PC-9 (cell line): Measurements from ENCODE around the gene ABCG4. TPM values are rescaled to one million over a fixed set of nuclear protein-coding genes. Genes with fewer than 3 reads are reported as not detected.
"Not testable (repeated sequence)": the region's sequence is repeated elsewhere in the genome, so short reads cannot be mapped to it uniquely, and the experiment has no call there.

Experiments used
- BruUV-seq: library from RNA; stranded (reverse); fragments of 400-500 nt; replicated peaks from 2 replicates; lab custom pipeline; 2021; lab: Mats Ljungman, UMichigan
- CTCF ChIA-PET: fragments of 300-600 bp; sonication (Branson Sonifier 250); formaldehyde crosslinking; loops from one replicate; lab custom pipeline; 2022; ENCODE audit warnings: antibody characterized with exemption; lab: Charles Lee
- POLR2A ChIA-PET: fragments of 300-600 bp; sonication (Branson Sonifier 250); formaldehyde crosslinking; loops from one replicate; lab custom pipeline; 2022; ENCODE audit warnings: antibody characterized with exemption; ENCODE audit not compliant: unreplicated experiment; lab: Charles Lee
- DNase-seq, 2 experiments: peaks; one replicate each; pipeline versions ENCODE4 v3.0.0 to v3.0.0-alpha.2; 2015 to 2022; ENCODE audit warnings: mixed read lengths in 1 of 2
- H2AFZ ChIP-seq: fragments of 200-600 bp; sonication (generic); 2 replicates; pipeline ENCODE4 v1.8.1; 2017; ENCODE audit warnings: antibody characterized with exemption
- H3F3A ChIP-seq: fragments of 200-600 bp; sonication (generic); 2 replicates; pipeline ENCODE4 v1.8.1; 2017; ENCODE audit warnings: antibody characterized with exemption, mild to moderate bottlenecking, low read depth; ENCODE audit not compliant: insufficient read depth
- H3K27ac ChIP-seq: fragments of 200-600 bp; sonication (generic); 2 replicates; pipeline ENCODE4 v1.6.1; 2016; ENCODE audit warnings: mixed run types
- H3K27me3 ChIP-seq: fragments of 200-600 bp; sonication (generic); 2 replicates; pipeline ENCODE4 v1.6.1; 2016; ENCODE audit warnings: low read depth, mixed run types; ENCODE audit not compliant: insufficient read depth
- H3K36me3 ChIP-seq: fragments of 200-600 bp; sonication (generic); 2 replicates; pipeline ENCODE4 v1.6.1; 2016; ENCODE audit warnings: low read depth, mixed run types
- H3K4me1 ChIP-seq: fragments of 200-600 bp; sonication (generic); replicated peaks from 2 replicates; pipeline ENCODE4 v1.6.1; 2016; ENCODE audit warnings: mixed run types; ENCODE audit not compliant: insufficient read depth
- H3K4me2 ChIP-seq: fragments of 200-600 bp; sonication (generic); 2 replicates; pipeline ENCODE4 v1.6.1; 2017; ENCODE audit warnings: mixed run types
- H3K4me3 ChIP-seq: fragments of 200-600 bp; sonication (generic); 2 replicates; pipeline ENCODE4 v1.6.1; 2016; ENCODE audit warnings: mixed run types
- H3K79me2 ChIP-seq: fragments of 200-600 bp; sonication (generic); 2 replicates; pipeline ENCODE4 v1.6.1; 2017; ENCODE audit warnings: low read depth, mixed run types
- H3K9me2 ChIP-seq: fragments of 200-600 bp; sonication (generic); 2 replicates; pipeline ENCODE4 v1.8.1; 2017; ENCODE audit warnings: mild to moderate bottlenecking; ENCODE audit not compliant: insufficient read depth
- H3K9me3 ChIP-seq: fragments of 200-600 bp; sonication (generic); 2 replicates; pipeline ENCODE4 v1.8.1; 2016; ENCODE audit warnings: low read depth; ENCODE audit not compliant: insufficient read depth
- H4K20me1 ChIP-seq: fragments of 200-600 bp; sonication (generic); 2 replicates; pipeline ENCODE4 v1.8.1; 2017; ENCODE audit not compliant: insufficient read depth
- EZH2 ChIP-seq: fragments of 200-600 bp; sonication (generic); IDR thresholded peaks from 2 replicates; pipeline ENCODE4 v1.8.0; 2017; ENCODE audit warnings: antibody characterized with exemption, low read depth
- intact Hi-C: fragments of 100-400 bp; cut with micrococcal nuclease; formaldehyde crosslinking; loops from one replicate; pipeline ENCODE4 v1.10.0; 2022; ENCODE audit not compliant: unreplicated experiment
- total RNA-seq: library from RNA; stranded (reverse); gene quantifications from 2 replicates; pipeline ENCODE4 v1.2.3, GENCODE V29; 2021
- TF ChIP-seq, protein P1 (sequence below): fragments of 200-600 bp; sonication (generic); conservative IDR thresholded peaks from 2 replicates; pipeline ENCODE4 v1.6.1; 2017; ENCODE audit warnings: mixed run types, antibody characterized with exemption, mild to moderate bottlenecking, moderate library complexity

Gene ABCG4
- total RNA-seq, 1 experiment from 2014 or later = 0.11 TPM

DNA sequence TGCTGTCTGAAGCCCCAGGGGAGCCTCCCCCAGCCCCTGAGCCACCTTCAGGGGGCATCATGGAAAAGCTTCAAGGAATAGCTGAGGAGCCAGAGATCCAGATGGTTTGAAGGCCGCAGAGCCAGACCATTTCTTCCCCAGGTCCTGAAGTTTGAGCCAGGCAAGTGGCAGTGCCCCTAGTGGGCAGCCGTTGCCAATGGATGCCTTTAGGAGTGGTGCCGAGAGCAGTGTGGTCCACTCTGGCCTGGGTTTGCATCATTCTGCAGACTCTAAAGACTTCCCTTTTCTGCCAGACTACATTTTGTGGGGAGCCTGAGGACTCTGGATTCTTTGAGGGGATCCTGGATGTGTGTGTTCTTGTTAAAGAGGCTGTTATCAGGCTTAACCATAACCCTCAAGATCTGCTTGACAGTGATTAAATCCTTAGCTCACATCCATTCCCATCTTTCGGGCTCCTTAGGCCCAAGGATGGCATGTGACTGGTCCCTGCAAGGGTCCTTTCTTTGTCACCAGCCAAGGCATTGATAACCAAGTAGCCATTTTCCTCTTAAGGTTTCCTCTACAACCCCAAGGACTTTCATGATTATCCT lies 14.4 kb upstream of the ABCG4 start:
- Histone ChIP-seq H3K4me2 (no peak overlapping the region), H3F3A (no peaks in the 10 kb centered on the region), H4K20me1 (no peaks in the 10 kb centered on the region; the same call in 1 of the 2 replicates), H3K36me3 (peaks cover 21% of the 10 kb centered on the region; the same call in 1 of the 2 replicates), H2AFZ (no peak overlapping the region), H3K9me3 (no peaks in the 10 kb centered on the region), H3K4me3 (no peak overlapping the region), H3K79me2 (no peaks in the 10 kb centered on the region), H3K27me3 (no peaks in the 10 kb centered on the region), H3K27ac (no peak overlapping the region), H3K9me2 (no peaks in the 10 kb centered on the region), H3K4me1 (no peaks in the 10 kb centered on the region)
- TF ChIP-seq, protein P1, sequence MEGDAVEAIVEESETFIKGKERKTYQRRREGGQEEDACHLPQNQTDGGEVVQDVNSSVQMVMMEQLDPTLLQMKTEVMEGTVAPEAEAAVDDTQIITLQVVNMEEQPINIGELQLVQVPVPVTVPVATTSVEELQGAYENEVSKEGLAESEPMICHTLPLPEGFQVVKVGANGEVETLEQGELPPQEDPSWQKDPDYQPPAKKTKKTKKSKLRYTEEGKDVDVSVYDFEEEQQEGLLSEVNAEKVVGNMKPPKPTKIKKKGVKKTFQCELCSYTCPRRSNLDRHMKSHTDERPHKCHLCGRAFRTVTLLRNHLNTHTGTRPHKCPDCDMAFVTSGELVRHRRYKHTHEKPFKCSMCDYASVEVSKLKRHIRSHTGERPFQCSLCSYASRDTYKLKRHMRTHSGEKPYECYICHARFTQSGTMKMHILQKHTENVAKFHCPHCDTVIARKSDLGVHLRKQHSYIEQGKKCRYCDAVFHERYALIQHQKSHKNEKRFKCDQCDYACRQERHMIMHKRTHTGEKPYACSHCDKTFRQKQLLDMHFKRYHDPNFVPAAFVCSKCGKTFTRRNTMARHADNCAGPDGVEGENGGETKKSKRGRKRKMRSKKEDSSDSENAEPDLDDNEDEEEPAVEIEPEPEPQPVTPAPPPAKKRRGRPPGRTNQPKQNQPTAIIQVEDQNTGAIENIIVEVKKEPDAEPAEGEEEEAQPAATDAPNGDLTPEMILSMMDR = peak; percentile 78
- TF ChIP-seq EZH2 = no peak
- no peak for DNase-seq
- CTCF ChIA-PET = no interaction called here
- BruUV-seq = no TSS peak
- POLR2A ChIA-PET = interaction anchor here (0.6 to 0.7 kb wide), 2 partner anchors 40 to 58 kb away, joined by 3 to 29 read pairs; no protein-coding TSS in a partner anchor
- intact Hi-C loops = no loop called here

GRCh38 chr11:119139276-119139675 lies 9.6 kb upstream of the ABCG4 start:
- H3K9me3 ChIP-seq, H3K27me3 ChIP-seq, H3K4me3 ChIP-seq, H3K36me3 ChIP-seq, intact Hi-C loops, H3K27ac ChIP-seq, H2AFZ ChIP-seq, H3K4me1 ChIP-seq, H3K9me2 ChIP-seq, DNase-seq, H3K4me2 ChIP-seq, H3F3A ChIP-seq, H3K79me2 ChIP-seq, BruUV-seq, H4K20me1 ChIP-seq: not testable (repeated sequence)
- CTCF ChIA-PET = interaction anchor here (0.7 kb wide), 1 partner anchor 41 kb away, joined by 3 read pairs; no protein-coding TSS in a partner anchor
- POLR2A ChIA-PET = interaction anchor here (0.6 kb wide), 2 partner anchors 67 to 182 kb away, joined by 3 to 11 read pairs; partner anchors contain the start of gene CBL

GRCh38 chr11:119144825-119145486 lies 3.9 kb upstream of the ABCG4 start:
- BruUV-seq = no TSS peak
- H3K9me2 ChIP-seq = no peaks in the 10 kb centered on the region
- no peak overlapping the region for H3K4me3 ChIP-seq
- no peaks in the 10 kb centered on the region for H3K9me3 ChIP-seq
- peaks cover 9% of the 10 kb centered on the region; the same call in 1 of the 2 replicates for H3K4me1 ChIP-seq
- TF ChIP-seq EZH2 = no peak
- TF ChIP-seq, protein P1 = peak; percentile 78
- no peak overlapping the region for H3K27ac ChIP-seq
- no peaks in the 10 kb centered on the region for H3K79me2 ChIP-seq
- peak; percentile 63 to 73 for DNase-seq
- H3K36me3 ChIP-seq = no peaks in the 10 kb centered on the region
- POLR2A ChIA-PET = no interaction called here
- H3F3A ChIP-seq = peaks cover 8% of the 10 kb centered on the region; the same call in 1 of the 2 replicates
- no peak overlapping the region for H2AFZ ChIP-seq
- intact Hi-C loops = loop anchor here (1.0 kb wide), 1 partner anchor 52 kb away; no protein-coding TSS in a partner anchor
- peaks cover 24% of the 10 kb centered on the region for H3K27me3 ChIP-seq
- no peaks in the 10 kb centered on the region for H4K20me1 ChIP-seq
- peak overlapping the region; percentile 47; the same call in 1 of the 2 replicates for H3K4me2 ChIP-seq
- CTCF ChIA-PET = interaction anchor here (0.6 to 1.0 kb wide), 7 partner anchors 11 to 476 kb away, joined by 4 to 9 read pairs (median 5); partner anchors contain the start of gene C2CD2L
